ENCODE measurements around the gene RAP1A.
A peak's percentile ranks its signal among the peaks of the same experiment; 100 is the strongest.
"Not testable (repeated sequence)": the region's sequence is repeated elsewhere in the genome, so short reads cannot be mapped to it uniquely, and the experiment has no call there.

RAP1A gene

DNA sequence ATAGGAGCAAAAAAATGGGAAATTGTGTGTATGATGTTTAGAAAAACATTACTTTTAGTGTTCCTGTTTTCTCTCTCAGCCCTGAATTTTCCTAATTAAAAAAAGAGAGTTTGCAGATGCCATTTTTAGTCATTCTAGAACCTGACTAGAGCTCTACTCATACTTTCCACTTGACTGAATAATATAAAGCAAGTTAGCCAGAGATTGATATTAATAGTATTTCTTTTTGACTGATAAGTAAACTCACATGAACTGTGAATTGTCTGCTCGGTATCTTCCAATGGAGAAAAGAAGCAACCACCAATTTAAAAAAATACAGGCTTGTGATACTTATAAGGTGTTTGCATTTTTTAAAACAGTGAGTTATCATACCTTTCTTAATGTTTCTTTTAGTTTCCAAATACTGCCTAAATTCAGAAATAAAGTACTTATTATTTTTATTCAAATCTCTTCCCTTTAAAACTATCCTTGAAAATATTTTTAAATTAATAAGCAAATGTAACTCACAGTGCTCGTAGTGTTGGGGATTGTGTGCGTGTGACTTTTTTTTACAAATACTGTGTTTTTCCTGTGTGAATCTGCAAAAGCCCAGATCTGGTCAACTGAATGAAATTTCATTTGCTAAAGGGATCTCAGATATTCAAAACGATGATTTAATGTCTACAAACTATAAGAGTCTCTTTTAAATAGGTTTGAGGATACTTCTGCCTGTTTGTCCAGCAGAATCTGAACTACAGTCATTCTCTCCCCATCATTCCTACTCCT, 9.8 kb downstream of the RAP1A start:
- DNase-seq (ENCODE audit: low spot score) = no peak

DNA sequence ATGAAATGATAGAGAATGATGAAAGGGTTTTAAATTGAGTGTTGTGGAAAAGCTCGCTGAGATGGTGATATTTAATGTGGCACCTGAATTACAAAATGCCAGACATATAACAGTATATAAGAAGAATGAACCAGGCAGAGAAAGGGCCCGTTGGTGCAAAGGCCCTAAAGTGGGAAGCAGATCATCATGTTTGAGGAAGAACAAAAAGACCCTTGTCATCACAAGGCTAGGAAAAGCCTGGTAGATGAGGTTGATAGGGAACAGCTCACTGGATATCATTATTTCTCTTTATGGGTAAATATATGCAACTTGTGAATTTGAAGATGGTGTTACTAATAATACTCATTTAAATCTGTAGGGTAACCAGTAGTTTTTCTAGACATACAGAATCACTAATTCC, 11.0 kb downstream of the RAP1A start:
- DNase-seq (ENCODE audit: low spot score) = no peak

DNA sequence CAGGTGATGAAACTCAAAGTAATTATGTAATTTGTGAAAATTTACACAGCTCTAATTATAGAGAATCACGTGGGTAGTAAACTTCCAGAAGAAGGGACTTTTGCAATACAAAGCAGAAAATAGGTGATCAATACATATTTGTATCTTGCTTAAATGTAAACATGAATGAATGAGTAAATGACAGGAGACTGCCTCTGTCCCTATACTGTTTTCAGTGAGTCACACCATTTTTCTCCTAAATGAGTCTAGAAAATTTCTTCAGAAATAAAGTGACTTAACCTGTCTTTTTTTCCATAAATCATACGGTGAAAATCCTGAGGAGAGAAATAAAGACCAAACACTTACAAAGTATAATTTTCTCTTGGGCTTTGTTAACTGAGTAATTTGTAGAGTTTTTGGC, 11.9 kb downstream of the RAP1A start:
- no peak for DNase-seq (ENCODE audit: low spot score)

DNA sequence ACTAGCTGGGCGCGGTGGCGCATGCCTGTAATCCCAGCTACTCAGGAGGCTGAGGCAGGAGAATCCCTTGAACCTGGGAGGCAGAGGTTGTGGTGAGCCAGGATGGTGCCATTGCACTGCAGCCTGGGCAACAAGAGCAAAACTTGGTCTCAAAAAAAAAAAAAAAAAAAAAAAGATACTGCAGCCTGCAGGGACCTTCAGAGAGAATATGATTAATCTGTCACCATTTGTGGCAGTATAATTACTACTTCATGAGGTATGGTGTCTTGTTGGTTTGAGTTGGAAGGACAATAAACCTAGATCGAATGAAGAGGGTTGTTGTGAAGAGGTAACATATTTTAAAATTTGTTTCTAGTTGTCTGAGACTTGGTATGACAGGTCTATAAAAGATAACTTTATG, 13.2 kb downstream of the RAP1A start:
- not testable (repeated sequence) for DNase-seq (ENCODE audit: low spot score)

DNA sequence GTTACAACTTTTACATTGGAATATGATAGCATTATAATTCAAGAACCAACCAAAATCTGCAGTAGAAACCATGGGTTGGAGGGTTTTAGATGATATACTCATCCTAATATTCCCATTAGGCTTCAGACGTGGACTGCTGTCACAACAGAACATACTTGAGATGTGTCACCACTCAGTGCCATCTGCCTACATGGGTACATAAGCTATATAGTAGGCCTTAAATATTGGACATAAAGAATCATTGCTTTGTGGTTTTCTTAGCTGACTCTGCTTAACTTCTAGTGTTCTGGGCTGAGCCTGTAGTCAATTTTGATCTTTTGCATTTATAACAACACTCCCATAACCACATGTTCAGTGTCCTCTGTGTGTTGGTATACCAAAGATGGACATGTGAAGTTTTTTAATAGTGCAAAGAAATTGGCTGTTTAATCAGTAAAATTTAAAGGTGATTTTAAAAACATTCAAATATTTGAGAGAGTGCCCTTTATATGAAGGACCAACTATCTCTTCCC, 14.2 kb downstream of the RAP1A start:
- DNase-seq (ENCODE audit: low spot score) = no peak

DNA sequence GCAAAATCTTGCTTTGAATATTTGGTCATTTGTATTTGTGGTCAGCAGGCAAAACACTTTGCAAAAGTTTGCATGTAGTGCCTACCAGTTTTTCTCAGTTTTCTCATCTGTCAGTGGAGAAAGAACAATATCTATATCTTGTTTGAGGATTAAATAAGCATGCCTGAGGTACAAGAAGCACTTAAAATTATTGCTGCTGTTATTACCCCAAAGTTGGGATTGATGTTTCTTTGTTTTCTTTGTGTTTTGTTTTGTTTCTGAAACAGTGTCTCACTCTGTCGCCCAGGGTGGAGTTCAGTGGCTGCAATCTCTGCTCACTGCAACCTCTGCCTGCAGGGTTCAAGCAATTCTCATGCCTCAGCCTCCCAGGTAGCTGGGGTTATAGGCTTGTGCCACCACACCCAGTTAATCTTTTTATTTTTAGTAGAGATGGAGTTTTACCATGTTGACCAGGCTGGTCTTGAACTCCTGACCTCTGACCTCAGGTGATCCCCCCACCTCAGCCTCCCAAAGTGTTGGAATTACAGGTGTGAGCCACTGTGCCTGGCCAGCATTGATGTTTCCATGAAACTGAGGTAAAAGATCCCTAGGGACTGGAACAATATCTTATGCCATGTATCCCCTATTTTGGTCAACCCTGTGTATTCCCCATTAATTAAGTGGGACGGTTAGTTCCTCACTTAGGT, 15.9 kb downstream of the RAP1A start:
- no peak for DNase-seq (ENCODE audit: low spot score)

DNA sequence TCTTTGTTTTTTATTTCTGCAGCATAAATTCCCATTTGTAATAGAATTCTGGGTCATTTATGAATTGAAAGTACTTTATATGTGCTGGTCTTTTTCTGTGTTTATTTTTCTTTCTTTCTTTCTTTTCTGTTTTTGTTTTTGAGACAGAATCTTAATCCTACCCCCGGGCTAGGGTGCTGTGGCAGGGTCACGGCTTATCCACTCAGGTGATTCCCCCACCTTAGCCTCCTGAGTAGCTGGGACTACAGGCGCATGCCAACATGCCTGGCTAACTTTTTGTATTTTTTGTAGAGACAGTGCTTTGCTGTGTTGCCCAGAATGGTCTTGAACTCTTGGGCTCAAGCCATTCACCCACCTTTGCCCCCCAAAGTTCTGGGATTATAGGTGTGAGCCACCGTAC, 18.7 kb downstream of the RAP1A start:
- DNase-seq (ENCODE audit: low spot score) = no peak

DNA sequence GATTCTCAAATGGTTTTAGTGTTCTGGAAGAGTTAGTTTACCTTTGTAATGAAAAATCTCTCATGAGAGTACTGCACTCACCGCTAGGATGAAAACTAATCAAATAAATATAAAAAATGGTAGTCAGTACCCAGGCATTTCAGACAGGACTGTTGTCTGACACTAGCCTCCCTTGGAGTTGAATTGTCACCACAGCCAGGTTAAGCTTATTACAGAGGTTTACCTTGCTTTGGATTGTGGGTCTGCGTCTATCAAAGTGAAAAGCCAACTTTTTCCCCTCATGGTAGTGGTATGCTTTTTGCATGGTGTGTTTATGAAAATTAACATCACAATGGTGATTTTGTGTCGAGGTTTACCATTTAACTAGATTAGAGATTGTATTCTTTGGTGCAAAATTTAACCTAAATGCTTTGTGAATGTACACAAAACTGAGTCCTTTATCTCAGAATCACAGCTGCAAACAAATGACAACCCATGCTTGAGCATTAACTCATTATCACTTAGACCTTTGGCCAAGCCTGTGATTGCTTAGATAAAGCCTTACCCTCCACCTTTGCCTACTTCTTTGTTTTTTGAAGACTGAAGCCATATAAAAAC, 20.1 kb downstream of the RAP1A start:
- DNase-seq (ENCODE audit: low spot score) = no peak

DNA sequence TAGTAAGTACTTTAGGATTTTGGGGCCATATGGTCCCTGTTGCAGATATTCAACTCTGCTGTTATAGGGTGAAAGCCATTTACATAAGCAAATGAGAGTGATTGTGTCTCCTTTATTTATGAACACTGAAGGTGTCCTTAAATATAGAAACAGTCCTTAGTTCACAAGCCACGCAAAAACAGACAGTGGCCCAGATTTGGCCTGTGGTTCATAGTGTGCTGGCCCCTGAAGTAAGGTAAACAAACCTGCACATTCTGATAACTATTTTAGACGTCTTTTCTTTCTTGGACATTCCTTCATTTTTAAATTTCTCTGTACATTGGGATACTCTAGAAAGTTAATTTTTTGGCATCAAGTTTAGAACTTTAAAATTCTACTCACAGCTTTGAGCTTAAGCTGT, 23.5 kb downstream of the RAP1A start:
- no peak for DNase-seq (ENCODE audit: low spot score)

DNA sequence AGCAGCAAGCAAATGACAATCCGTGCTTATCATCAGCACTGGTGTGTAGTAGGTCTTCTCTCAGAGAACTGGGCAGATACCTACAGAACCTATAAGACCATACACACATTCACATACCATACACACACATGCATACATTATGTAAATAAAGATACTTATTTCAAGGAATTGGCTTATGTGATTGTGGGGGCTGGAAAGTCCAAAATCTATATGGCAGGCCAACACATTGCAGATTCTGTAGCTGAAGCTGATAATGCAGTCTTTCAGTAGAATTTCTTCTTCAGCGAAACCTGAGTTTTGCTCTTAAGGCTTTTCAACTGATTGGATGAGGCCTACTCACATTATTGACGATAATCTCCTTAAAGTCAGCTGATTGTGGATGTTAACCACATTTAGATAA, 24.1 kb downstream of the RAP1A start:
- no peak for DNase-seq (ENCODE audit: low spot score)

DNA sequence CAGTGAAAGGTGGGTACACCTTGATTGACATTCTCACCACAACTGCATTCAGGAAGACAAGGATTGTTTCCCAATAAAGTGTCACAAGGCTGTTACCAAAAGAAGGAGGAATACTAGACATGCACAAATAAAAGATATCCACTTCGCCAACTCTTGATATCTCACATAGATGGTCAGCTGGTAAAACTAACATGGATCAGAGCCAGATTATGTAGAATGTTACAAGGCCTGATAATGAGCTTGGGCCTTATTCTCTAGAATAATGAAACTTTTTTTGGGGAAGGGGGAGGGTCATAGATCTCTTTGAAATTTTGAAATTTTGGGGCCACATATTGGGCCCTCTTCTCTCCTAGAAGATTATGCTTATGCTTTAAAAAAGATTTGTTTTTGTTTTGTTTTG, 24.9 kb downstream of the RAP1A start:
- no peak for DNase-seq (ENCODE audit: low spot score)

DNA sequence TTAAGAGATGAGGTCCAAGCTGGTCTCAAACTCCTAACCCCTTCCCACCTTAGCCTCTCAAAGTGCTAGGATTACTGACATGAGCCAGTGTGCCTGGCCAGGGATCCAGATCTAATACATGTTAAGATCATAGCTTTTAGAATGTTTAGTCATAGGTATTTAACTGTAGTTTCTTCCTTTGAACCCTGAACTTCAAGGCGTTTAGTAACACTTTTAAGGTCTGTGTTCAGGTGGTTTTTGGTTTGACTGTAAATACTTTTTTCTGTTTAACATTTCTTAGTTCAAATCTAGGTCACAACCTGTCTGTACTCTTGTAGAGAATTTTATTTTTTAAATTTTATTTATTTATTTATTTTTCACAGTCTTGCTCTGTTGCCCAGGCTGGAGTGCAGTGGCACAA, 28.1 kb downstream of the RAP1A start:
- DNase-seq (ENCODE audit: low spot score) = no peak

DNA sequence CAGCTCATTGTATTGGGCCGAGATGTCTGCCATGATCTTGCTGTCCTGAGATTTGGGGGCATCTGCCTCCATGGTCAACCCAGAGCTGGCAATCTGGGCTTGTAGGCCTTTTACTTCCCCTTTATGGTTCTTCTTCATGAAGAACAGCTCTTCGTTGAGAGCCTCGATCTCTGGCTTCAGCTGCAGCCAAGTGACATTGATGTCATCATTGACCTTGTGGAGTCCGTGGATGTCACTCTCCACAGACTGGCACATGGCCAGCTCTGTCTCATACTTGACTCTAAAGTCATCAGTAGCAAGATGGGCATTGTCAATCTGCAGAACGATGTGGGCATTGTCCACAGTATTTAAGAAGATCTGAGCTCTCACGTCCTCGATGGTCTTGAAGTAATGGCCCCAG, 29.2 kb downstream of the RAP1A start:
- DNase-seq (ENCODE audit: low spot score) = no peak

DNA sequence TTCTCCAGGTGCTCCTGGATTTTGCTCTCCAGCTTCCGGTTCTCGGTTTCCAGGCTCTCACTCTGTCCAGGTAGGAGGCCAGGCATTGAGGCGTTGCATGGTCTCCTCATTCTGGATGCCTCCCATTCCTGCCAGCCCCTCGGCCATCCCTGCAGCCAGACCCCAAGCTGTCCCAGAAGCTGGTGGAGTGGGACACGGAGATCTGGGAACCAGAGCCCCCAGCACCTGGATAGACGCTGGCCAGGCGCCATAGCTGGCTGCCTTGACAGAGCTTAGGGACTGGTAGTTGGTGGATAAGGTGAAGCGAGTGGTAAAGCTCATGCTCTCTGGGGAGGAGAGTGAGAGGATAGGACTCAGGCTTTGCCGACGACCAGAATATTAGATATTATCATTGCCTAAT, 29.6 kb downstream of the RAP1A start:
- DNase-seq (ENCODE audit: low spot score) = no peak

DNA sequence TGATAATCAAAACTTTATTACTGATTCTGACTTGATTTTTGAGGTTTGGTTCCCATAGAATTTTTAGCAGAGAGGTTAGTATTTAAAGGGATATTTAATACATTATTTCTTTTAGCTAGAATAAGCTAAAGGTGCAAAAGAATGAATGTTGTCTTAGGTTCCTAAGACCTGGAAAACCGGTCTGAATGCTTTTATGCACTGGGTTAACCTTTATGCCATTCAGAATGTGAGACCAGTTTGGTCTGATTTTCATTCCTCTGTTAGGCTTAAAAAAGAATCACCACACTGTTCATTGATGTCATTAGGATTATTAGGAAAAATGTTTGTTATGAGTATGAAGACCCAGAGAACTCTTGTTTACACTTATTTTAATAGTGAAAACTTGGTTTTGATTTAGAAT, 30.1 kb downstream of the RAP1A start:
- DNase-seq (ENCODE audit: low spot score) = no peak

DNA sequence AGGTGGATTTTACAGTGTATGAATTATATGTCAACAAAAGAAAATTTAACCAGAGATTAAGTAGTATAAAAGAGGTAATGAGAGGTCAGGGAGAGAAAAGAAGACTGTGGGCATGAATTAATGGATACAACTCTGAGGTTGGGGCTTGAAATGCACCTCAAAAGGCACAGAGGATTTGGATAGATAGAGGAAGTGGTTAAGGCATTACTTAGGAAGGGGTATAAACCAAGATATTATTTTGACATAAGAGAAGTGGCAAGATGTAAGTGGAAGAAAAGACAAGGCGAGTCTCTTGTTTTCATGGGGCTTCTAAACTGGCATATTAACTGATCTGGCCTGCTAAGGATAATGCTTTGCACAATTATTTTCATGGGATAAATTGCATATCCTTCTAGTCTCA, 34.1 kb downstream of the RAP1A start:
- no peak for DNase-seq (ENCODE audit: low spot score)

DNA sequence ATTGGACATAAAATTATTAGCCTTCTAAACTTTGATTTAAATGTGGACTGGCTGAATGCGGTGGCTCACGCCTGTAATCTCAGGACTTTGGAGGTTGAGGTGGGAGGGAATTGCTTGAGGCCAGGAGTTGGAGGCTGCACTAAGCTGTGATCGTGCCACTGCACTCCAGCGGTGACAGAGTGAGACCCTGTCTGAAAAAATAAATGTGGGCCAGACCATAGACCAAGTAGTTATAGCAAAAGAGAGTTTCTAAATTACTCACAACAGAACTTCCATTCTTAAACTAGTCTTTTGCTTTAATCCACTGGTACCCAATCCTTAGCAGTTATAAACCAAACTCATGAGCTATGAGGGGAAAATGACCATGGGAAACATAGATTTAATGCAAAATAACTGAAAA, 35.2 kb downstream of the RAP1A start:
- DNase-seq (ENCODE audit: low spot score) = no peak

DNA sequence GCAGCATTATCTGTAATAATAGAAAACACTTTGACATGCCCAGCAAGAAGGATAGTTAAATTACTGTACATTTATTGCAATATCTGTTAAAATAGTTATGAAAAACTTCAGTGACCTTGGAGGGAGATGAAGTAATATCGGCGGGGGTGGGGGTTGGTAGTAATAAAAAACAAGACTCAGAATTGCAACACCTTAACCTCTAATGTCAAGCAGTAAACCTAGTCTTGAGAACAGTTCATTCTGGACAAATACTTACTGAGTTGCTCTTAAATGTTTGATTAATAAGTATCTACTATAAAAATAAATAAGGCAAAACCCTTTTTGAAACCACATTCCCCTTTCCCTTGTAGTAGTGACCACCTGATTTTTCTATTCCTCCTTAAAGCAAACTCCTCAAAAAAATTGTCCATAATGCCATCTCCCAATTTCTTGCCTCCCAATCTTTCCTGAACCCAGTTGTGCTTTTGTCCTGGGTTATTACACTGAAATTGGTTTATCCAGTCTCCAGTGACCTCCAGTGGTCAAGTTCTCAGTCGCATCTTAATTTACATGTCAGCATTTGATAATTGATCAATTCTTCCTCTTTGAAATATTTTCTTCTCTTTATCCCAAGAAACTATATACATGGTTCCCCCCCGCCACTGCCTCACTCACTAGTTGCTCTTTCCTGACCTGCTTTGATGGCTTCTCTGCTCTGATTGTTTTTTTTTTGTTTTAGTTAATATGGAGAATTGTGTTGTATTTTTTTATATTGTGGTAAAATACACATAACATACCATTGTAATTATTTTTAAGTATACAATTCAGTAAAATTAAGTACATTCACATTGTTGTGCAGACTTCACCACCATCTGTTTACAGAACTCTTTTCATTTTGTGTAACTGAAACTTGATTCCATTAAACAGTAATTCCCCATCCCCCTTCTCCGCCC, 36.8 kb downstream of the RAP1A start:
- DNase-seq (ENCODE audit: low spot score) = peak; percentile 67

DNA sequence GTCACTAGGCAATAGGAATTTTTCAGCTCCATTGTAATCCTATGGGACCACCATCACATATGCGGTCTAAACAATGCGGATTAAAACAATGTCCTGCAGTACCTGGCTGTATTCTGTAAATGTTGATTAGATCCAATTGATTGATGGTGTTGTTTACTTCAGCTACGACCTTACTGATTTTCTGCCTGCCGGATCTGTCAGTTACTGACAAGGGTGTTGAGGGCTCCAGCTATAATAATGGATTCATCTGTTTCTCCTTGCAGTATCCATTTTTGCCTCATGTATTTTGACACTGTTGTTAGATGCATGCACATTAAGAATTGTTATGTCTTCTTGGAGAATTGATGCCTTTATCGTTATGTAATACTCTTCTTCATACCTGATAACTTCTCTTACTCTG, 39.0 kb downstream of the RAP1A start:
- DNase-seq (ENCODE audit: low spot score) = no peak

DNA sequence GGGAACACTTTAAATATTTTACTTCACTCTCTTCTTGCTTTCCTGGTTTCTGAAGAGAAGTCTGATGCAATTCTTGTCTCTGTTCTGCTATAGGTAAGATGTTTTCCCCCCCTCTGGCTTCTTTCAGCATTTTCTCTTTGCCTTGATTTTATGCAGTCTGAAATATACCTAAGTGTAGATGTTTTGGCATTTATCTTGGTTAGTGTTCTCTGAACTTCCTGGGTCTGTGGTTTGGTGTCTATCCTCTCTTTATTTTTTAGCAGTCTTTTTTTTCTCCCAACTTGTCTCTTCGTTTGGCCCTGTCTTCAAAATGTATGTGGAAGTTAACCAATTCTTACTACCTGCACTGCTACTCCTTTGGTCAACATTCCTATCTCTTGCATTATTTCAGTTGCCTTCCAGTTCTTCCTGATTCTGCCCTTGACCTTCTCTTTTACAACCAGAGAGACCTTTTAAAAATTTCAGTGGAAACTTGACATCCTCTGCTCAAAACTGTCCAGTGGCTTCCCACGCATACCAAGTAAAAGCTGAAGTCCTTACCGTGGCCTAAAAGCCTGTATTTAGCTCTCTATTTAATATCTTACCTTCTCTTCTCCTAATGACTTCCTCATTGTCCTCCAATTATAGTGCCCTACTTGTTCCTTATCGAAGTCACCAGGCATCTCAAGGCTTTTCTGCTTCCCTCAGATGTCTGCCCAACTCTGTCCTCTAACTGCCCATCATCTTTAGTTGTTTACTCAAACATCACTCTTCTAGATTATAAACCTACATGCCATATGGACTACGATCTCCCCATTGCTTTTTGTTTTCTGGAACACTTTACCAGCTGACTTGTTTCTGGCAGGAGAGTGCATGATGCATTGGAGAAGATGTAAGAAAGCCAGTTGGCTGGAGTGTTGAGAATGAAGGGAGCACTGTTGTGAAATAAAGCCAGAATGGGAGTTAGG, 40.9 kb downstream of the RAP1A start:
- no peak for DNase-seq (ENCODE audit: low spot score)

DNA sequence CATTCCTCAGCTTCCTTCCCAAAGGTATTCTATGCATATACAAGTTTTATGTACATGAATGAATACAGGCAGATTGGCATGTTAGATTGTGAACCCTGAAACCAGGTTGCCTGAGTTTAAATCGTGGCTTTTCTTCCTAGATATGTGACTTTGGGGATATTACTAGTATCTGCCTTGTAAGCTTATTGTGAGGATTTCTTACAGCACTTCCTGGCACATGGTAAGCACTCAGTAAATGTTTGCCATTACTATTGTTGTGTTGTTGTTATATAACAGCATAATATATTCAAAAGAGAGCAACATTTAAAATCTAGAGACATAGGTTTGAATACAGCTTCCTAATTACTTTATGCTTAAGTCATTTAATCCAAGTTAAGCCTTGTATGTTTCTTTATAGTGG, 45.1 kb downstream of the RAP1A start:
- no peak for DNase-seq (ENCODE audit: low spot score)
